Measurements from ENCODE around the gene CCNY.
A peak's percentile ranks its signal among the peaks of the same experiment; 100 is the strongest.
"Not testable (repeated sequence)": the region's sequence is repeated elsewhere in the genome, so short reads cannot be mapped to it uniquely, and the experiment has no call there.

The CCNY gene

GRCh38 chr10:35388197-35388596 is 51.9 kb downstream of the CCNY start:
- no peak for DNase-seq

DNA sequence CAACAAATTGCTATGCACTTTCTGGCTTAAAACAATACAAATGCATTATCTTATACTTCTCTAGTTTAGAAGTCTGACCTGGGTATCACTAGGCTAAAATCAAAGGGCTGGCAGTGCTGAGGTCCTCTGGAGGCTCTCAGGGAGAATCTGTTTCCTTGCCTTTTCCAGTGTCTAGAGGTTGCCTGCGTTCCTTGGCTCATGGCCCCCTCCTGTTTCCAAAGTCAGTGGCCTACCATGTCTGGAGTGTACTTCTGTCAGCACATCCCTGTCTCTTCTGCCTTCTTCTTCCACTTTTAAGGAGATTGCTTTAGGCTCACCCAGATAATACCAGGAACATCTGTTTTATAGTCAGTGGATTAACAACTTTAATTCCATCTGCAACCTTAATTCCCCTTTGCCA is 52.4 kb downstream of the CCNY start:
- no peak for DNase-seq

GRCh38 chr10:35390161-35390840 is 54.0 kb downstream of the CCNY start:
- no peak for DNase-seq

- DNase-seq: no peak
Measured at GRCh38 chr10:35390843-35391152, 54.5 kb downstream of the CCNY start.

- no peak for DNase-seq
Measured at GRCh38 chr10:35391153-35391953, 55.0 kb downstream of the CCNY start.

DNA sequence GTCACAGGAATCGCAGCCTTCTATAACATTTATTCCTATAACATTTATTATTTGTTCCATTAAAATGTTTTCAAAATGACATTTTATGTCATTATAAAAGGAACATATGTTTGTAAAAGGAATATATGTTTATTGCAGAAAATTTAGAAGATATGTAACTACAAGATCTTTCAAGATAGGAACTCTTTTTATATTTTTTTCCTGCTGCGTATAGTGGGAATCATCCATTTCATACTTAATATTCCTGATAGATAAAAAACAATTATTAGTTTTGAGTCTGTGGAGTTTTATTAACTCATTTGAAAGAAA is 55.6 kb downstream of the CCNY start:
- DNase-seq: no peak

GRCh38 chr10:35392482-35393228 is 56.3 kb downstream of the CCNY start:
- DNase-seq: no peak

- no peak for DNase-seq
Measured at GRCh38 chr10:35394411-35394851, 58.1 kb downstream of the CCNY start.

DNA sequence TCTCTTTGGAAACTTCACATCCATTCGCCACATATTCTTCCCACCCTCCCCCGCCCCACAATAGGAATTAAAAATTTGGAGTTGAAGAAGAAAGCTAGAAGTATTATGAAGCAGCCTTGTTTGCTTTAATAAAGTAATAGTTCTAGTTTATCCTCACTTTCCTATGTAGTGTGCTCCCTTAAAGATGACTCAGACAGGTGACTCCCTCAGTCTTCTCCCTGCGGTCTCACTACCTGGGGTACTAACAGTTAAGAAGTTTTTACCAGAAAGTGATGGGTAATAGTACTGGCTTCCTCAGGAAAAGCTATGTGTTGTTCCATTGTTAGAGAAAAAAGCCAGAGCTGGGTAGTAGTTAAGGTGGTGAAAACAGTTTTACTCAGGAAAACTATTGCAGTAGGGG is 58.6 kb downstream of the CCNY start:
- DNase-seq: no peak

DNA sequence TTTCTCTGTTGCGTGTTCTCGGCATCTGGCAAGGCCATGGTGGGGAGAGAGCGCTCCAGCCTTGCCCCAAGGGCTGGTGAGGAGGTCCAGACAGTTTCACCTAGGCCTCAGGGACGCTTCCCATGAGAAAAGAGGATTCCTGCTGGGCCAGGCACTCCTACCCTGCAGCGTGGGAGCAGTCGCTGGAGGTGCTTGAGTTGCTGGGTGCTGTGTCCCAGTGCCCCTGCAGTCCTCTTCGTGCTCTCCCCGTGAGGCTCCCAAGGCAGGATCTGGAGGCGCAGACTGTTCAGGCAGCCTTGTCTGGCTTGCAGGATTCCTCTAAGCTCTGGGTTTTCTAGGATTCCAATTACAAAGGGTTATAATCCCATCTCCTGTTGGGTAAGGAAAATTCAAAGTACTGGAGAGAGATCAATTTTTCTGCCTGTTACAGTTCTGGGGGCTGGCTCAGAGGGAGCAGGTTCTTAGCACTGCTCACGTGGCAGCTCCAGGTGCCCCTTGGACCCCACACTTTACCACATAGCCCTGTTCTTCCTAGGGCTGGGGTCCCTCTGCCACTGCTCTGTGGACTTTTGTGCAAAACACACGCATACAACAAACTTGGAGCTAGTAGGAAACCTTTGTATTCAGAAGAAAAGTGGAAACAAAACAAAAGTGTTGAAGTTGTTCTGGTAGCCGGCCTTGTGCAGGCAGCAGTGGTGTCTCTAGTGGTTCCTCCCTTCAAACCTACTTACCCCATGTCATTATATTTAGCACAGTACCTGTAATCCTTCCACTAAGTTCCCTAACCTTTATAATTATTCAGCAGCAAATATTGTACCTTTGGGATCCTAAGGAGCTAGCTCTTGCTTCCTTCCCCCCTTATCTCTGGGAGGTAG is 60.5 kb downstream of the CCNY start:
- DNase-seq: no peak

DNA sequence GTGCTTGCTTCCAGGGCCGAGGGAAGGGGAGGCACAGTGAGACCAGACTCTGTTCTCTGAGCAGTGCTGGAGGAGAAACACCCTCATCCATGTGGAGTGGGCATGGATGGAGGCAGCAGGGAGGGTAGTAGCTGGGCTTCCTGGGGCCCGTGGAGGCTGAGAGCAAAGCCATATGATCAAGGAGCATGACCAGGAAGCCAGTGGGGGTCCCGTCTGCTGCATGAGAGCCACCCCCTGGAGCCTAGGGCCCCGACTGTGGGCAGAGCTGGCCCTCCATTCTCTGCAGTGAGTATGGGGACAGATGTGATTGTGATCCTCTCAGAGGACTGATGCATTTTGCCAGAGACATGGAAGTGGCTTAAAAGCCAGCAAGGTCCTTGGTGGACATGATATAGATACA is 61.6 kb downstream of the CCNY start:
- DNase-seq: no peak

DNA sequence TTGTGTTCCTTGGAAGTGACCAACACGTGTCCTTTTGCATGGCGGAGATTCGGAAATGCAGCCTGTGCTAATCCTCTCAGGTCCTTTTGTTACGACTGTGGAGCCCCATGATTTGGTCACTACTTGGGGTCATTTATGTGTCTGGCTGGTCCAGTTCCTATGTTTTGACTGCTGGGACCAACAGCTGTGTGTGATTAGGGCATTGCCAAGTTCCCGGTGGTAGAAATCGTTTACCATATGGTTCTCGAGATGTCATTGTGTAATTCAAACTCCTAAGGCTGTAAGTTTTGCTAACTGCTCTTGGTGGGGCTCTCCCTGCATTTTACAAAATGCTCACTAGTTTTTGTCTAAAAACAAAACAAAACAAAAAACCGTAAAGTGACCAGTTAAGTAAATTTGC is 62.0 kb downstream of the CCNY start:
- DNase-seq: no peak

DNA sequence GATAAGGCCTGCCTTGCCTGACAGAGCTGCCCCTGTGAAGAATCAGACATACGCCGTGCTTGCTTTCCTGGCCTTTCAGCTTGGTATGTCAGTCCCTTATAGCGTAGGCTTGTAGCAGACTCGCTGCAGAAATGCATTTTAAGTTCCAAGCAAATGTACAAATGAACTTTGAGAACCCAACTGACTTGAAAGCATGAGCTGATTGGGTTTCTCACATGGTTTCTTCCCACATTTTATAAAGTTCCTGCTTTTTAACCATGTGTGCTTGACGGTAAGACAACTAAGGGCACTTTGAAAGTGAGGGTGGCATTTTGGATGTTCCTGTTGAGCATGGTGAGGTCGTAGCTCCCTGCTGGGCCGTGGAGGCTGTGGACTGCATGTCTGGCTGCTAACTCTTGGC is 62.6 kb downstream of the CCNY start:
- DNase-seq: no peak

DNA sequence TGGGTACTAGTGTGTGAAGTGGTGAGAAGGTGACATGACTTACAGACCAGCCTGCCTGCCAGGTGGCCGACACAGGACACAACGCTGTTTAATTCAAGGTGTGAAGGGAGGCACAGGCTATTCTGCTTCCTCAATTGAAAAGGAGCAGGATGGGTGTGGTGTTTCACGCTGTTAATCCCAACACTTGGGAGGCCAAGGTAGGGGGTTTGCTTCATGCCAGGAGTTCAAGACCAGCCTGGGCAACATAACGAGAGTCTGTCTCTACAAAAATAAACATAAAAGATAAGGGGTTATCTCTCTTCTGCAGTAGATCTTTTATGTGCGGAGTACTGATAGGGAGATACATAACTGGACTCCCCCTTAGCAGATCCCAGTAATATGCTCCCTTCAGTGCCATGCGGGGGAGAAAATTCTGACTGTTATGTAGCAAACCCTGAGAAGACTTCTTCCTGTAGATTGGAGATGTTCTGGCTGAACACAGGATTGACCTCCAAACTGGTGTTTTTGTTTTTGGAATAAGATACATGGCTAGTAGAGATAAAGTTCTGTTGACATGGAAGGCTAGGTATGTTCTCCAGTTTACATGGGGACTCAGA is 63.2 kb downstream of the CCNY start:
- DNase-seq: no peak

GRCh38 chr10:35400595-35401268 is 64.4 kb downstream of the CCNY start:
- DNase-seq: no peak

GRCh38 chr10:35403491-35403890 is 67.2 kb downstream of the CCNY start:
- not testable (repeated sequence) for DNase-seq

DNA sequence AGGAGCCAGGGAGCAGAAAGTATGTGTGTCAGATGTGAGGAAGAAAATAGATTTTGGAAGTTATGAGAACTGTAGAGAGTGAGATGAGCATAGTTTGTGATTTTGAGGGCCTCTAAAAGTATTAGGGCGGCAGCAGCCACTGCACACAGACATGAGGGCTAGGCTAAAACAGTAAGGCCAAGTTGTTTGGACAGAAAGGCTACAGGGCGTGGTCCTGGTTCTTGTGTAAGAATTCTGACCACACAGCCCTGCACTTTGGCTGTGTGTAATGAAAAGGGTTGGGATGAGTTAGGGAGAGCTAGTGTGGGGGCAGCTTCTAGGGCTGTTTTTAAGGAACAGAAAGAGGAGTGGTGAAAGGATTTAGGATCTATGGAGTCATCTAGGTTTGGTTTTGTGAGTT is 67.8 kb downstream of the CCNY start:
- not testable (repeated sequence) for DNase-seq

- DNase-seq: not testable (repeated sequence)
Measured at GRCh38 chr10:35406003-35406630, 69.8 kb downstream of the CCNY start.

DNA sequence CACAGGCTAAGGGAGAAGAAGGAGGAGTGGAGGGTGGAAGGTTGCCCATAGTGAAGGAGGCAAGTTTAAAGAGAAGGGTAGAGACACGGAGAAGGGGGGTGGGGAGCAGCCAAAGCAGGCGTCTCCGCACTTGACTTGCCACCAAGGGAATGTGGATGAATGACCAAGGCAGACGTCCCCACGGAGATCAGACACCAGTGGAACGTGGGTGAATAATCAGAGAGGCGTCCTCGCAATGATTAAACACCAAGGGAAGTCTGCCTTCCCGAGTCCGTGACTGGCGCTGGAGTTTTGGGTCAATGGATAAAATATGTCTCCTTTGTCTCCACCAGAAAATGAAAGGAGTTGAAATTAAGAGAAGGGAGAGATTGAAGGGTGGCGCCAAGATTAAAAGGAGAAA is 71.4 kb downstream of the CCNY start:
- DNase-seq: not testable (repeated sequence)

- peak; percentile 81 to 88 for DNase-seq
Measured at GRCh38 chr10:35409094-35409582, 72.8 kb downstream of the CCNY start.

DNA sequence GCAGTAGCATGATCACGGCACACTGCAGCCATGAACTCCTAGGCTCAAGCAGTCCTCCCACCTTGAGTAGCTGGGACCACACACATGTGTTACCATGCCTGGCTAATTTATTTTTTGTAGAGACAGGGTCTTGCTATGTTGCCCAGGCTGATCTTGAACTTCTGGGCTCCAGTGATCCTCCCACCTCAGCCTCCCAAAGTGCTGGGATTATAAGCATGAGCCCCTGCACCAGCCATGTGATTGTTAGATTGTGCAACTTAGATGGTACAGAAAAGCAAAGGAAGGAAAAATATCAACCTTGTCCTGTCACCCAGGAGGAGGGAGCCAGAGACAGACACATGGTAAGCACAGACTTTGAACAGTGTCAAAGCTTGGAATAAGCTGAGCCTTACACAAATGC is 73.5 kb downstream of the CCNY start:
- DNase-seq: no peak

Data from SHP77 (cell line).